Measurements from ENCODE around the gene BRF1. TPM values are rescaled to one million over a fixed set of nuclear protein-coding genes. Genes with fewer than 3 reads are reported as not detected.
"Not testable (repeated sequence)": the region's sequence is repeated elsewhere in the genome, so short reads cannot be mapped to it uniquely, and the experiment has no call there.

The BRF1 gene
- total RNA-seq, 1 experiment from 2014 or later: 41.2 TPM

GRCh38 chr14:105299654-105300541, 903 bp downstream of the BRF1 start (continued):
- TF ChIP-seq SRF (IDR thresholded peaks at IDR 0.05; ENCODE audit: low read depth) (no peak), MAX (IDR thresholded peaks at IDR 0.05) (no peak), YY1 (IDR thresholded peaks at IDR 0.05; ENCODE audit: extremely low read depth, insufficient replicate concordance, low read depth, low read length) (no peak), EGR1 (IDR thresholded peaks at IDR 0.05; ENCODE audit: low read depth) (no peak), FOSL1 (IDR thresholded peaks at IDR 0.05; ENCODE audit: low read depth) (no peak)

- H2AFZ ChIP-seq (ENCODE audit: low read depth, low read length, poor library complexity, severe bottlenecking); H3K27ac ChIP-seq (ENCODE audit: low read depth, low read length); POLR2A ChIA-PET; DNase-seq (ENCODE audit: low read depth, low spot score); H3K27me3 ChIP-seq (ENCODE audit: insufficient read depth, low read length); H4K20me1 ChIP-seq (ENCODE audit: insufficient read depth); intact Hi-C loops (cut with micrococcal nuclease); CTCF ChIA-PET; H3K4me3 ChIP-seq (replicated peaks in 1 of 2; ENCODE audit: low read depth in 1 of 2, low read length in 2 of 2); H3K4me2 ChIP-seq (ENCODE audit: low read length); RAD21 ChIA-PET (ENCODE audit: low non-redundant PET in 1 of 2, low total read pairs in 2 of 2, uncharacterized antibody in 2 of 2, unreplicated experiment in 2 of 2); ATAC-seq; H3K9me2 ChIP-seq (ENCODE audit: insufficient read depth); H3K9me3 ChIP-seq (ENCODE audit: control insufficient read depth in 1 of 2, insufficient read depth in 1 of 2, low read depth in 1 of 2, low read length in 2 of 2); H3K36me3 ChIP-seq (ENCODE audit: control insufficient read depth in 1 of 2, insufficient read depth in 2 of 2, low read length in 2 of 2); H3K9ac ChIP-seq (ENCODE audit: low read length); BruUV-seq (replicated peaks): not testable (repeated sequence)
- Histone ChIP-seq H3K79me2 (ENCODE audit: insufficient read depth, low read length) (peaks cover 76% of the 10 kb centered on the region), H3K4me1 (ENCODE audit: control insufficient read depth in 1 of 2, insufficient read depth in 2 of 2, low read length in 2 of 2) (peaks cover 5 to 19% of the 10 kb centered on the region in 2 experiments)
These were observed 3.5 kb downstream of the BRF1 start for GRCh38 chr14:105297311-105297710.

DNA sequence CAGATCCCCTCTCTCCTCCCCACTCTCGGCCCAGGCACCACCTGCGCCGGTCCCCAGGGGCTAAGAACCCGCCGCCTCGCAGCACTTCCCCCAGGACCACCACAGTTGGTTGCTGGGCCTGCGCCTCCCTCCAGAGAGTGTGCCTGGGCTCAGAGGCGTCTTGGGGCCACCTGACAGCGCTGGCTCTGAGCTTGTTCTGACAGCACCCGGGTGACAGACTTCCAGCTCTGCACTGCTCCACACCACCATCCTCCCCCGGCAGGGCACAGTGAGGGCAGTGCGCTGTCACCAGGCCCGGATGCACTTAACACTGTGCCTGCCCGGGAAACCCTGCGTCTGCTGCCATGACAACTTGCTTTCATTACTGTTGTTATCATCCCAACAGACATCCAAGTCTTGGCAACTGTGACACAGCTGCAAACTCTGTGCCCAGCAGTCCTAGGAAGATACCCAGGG, 6.6 kb downstream of the BRF1 start:
- ChIA-PET CTCF (no interaction called here), POLR2A (no interaction called here), RAD21 (ENCODE audit: low non-redundant PET in 1 of 2, low total read pairs in 2 of 2, uncharacterized antibody in 2 of 2, unreplicated experiment in 2 of 2) (no interaction called here)
- Histone ChIP-seq H3K79me2 (ENCODE audit: insufficient read depth, low read length) (peaks cover 87% of the 10 kb centered on the region), H3K27me3 (ENCODE audit: insufficient read depth, low read length) (no peaks in the 10 kb centered on the region), H3K9me2 (ENCODE audit: insufficient read depth) (no peaks in the 10 kb centered on the region), H3K36me3 (ENCODE audit: control insufficient read depth in 1 of 2, insufficient read depth in 2 of 2, low read length in 2 of 2) (no peaks in the 10 kb centered on the region), H3K4me2 (ENCODE audit: low read length) (no peak overlapping the region), H3K27ac (ENCODE audit: low read depth, low read length) (no peak overlapping the region), H2AFZ (ENCODE audit: low read depth, low read length, poor library complexity, severe bottlenecking) (no peak overlapping the region), H3K4me3 (replicated peaks in 1 of 2; ENCODE audit: low read depth in 1 of 2, low read length in 2 of 2) (no peak overlapping the region), H3K4me1 (ENCODE audit: control insufficient read depth in 1 of 2, insufficient read depth in 2 of 2, low read length in 2 of 2) (peaks cover 0 to 2% of the 10 kb centered on the region in 2 experiments; a peak in 2 of 4 replicates), H3K9me3 (ENCODE audit: control insufficient read depth in 1 of 2, insufficient read depth in 1 of 2, low read depth in 1 of 2, low read length in 2 of 2) (no peaks in the 10 kb centered on the region), H4K20me1 (ENCODE audit: insufficient read depth) (no peaks in the 10 kb centered on the region), H3K9ac (ENCODE audit: low read length) (no peak overlapping the region)
- DNase-seq (ENCODE audit: low read depth, low spot score): no peak
- BruUV-seq (replicated peaks): no TSS peak
- ATAC-seq: no peak
- intact Hi-C loops (cut with micrococcal nuclease): no loop called here
- TF ChIP-seq EGR1 (IDR thresholded peaks at IDR 0.05; ENCODE audit: low read depth) (no peak), POLR2AphosphoS5 (IDR thresholded peaks at IDR 0.05; ENCODE audit: low read depth, low read length) (no peak), JUND (IDR thresholded peaks at IDR 0.05) (no peak), ZNF274 (IDR thresholded peaks at IDR 0.05; ENCODE audit: low read depth, low read length) (no peak), YY1 (IDR thresholded peaks at IDR 0.05; ENCODE audit: extremely low read depth, insufficient replicate concordance, low read depth, low read length) (no peak), TCF7L2 (IDR thresholded peaks at IDR 0.05; ENCODE audit: borderline replicate concordance, extremely low read depth, insufficient read depth, insufficient read length) (no peak), FOSL1 (IDR thresholded peaks at IDR 0.05; ENCODE audit: low read depth) (no peak), ZFX (IDR thresholded peaks at IDR 0.05) (no peak), ELF1 (IDR thresholded peaks at IDR 0.05; ENCODE audit: borderline replicate concordance, low read depth) (no peak)

Data from HCT116 (cell line).